PC-3 (cell line): Measurements from ENCODE around the gene IFNGR1. TPM values are rescaled to one million over a fixed set of nuclear protein-coding genes. Genes with fewer than 3 reads are reported as not detected.

ENCODE experiments used
- ATAC-seq: fragments of 200-7000 bp; cut with Tn5 transposase; 2 replicates; pipeline ENCODE4 v1.9.1; 2020; ENCODE audit warnings: mild to moderate bottlenecking, moderate library complexity
- BruUV-seq: library from RNA; stranded (reverse); fragments of 400-500 nt; replicated peaks from 2 replicates; lab custom pipeline; 2021; lab: Mats Ljungman, UMichigan
- CTCF ChIA-PET: fragments of 300-600 bp; sonication (Branson Sonifier 250); formaldehyde crosslinking; loops from one replicate; lab custom pipeline; 2022; ENCODE audit warnings: antibody characterized with exemption; lab: Charles Lee
- POLR2A ChIA-PET: fragments of 300-600 bp; sonication (Branson Sonifier 250); formaldehyde crosslinking; loops from one replicate; lab custom pipeline; 2022; ENCODE audit warnings: antibody characterized with exemption; ENCODE audit not compliant: unreplicated experiment; lab: Charles Lee
- DNase-seq: peaks from one replicate; pipeline ENCODE4 v3.0.0-alpha.2; 2015
- H2AFZ ChIP-seq: fragments of 300-600 bp; sonication (generic); 2 replicates; pipeline ENCODE4 v1.6.0; 2016; ENCODE audit warnings: antibody characterized with exemption, low read length
- H3F3A ChIP-seq: fragments of 300-600 bp; sonication (generic); one replicate; pipeline ENCODE4 v1.6.0; 2017; ENCODE audit warnings: antibody characterized with exemption, low read length, control low read depth, mild to moderate bottlenecking; ENCODE audit not compliant: unreplicated experiment
- H3K27ac ChIP-seq: fragments of 300-600 bp; sonication (generic); 2 replicates; pipeline ENCODE4 v1.5.1; 2016; ENCODE audit warnings: mild to moderate bottlenecking, low read length
- H3K27me3 ChIP-seq: fragments of 300-600 bp; sonication (generic); 2 replicates; pipeline ENCODE4 v1.6.1; 2016; ENCODE audit warnings: low read length, mixed read lengths
- H3K36me3 ChIP-seq: fragments of 300-600 bp; sonication (generic); 2 replicates; pipeline ENCODE4 v1.6.1; 2016; ENCODE audit warnings: low read depth, mixed run types, low read length, mixed read lengths
- H3K4me1 ChIP-seq: fragments of 300-600 bp; sonication (generic); 2 replicates; pipeline ENCODE4 v1.5.1; 2016; ENCODE audit warnings: low read length; ENCODE audit not compliant: insufficient read depth
- H3K4me2 ChIP-seq: fragments of 300-600 bp; sonication (generic); 2 replicates; pipeline ENCODE4 v1.6.0; 2016; ENCODE audit warnings: low read length
- H3K4me3 ChIP-seq: fragments of 300-600 bp; sonication (generic); 2 replicates; pipeline ENCODE4 v1.5.1; 2016; ENCODE audit warnings: mild to moderate bottlenecking, low read length, mixed read lengths
- H3K79me2 ChIP-seq: fragments of 300-600 bp; sonication (generic); 2 replicates; pipeline ENCODE4 v1.6.1; 2017; ENCODE audit warnings: low read length, mixed read lengths
- H3K9ac ChIP-seq: fragments of 300-600 bp; sonication (generic); 2 replicates; pipeline ENCODE4 v1.6.0; 2016; ENCODE audit warnings: mild to moderate bottlenecking, low read length
- H3K9me2 ChIP-seq: fragments of 300-600 bp; sonication (generic); replicated peaks from 2 replicates; pipeline ENCODE4 v1.6.1; 2016; ENCODE audit warnings: mixed run types, low read length, mixed read lengths
- H3K9me3 ChIP-seq: fragments of 300-600 bp; sonication (generic); 2 replicates; pipeline ENCODE4 v1.6.1; 2016; ENCODE audit warnings: low read length, mixed read lengths
- H4K20me1 ChIP-seq: fragments of 300-600 bp; sonication (generic); 2 replicates; pipeline ENCODE4 v1.6.1; 2016; ENCODE audit warnings: low read length, mixed read lengths
- CTCF ChIP-seq: fragments of 300-600 bp; sonication (generic); conservative IDR thresholded peaks from 2 replicates; pipeline ENCODE4 v1.5.1; 2017; ENCODE audit warnings: antibody characterized with exemption, low read depth, mild to moderate bottlenecking, low read length
- EZH2 ChIP-seq: fragments of 300-600 bp; sonication (generic); IDR thresholded peaks from one replicate; pipeline ENCODE4 v1.6.1; 2017; ENCODE audit warnings: antibody characterized with exemption, mild to moderate bottlenecking, low read length; ENCODE audit not compliant: unreplicated experiment
- EZH2phosphoT487 ChIP-seq: fragments of 300-600 bp; sonication (generic); IDR thresholded peaks from 2 replicates; pipeline ENCODE4 v1.6.1; 2018; ENCODE audit warnings: mild to moderate bottlenecking, antibody characterized with exemption, low read length, borderline replicate concordance
- intact Hi-C: fragments of 100-400 bp; cut with micrococcal nuclease; formaldehyde crosslinking; loops from 2 replicates; pipeline ENCODE4 v1.9.0; 2023
- total RNA-seq: library from RNA; depleted of rRNA; stranded (reverse); fragments of >200 nt; gene quantifications from 2 replicates; pipeline ENCODE4 v1.2.3, GENCODE V29; 2014

The IFNGR1 gene
- total RNA-seq, 1 experiment from 2014 or later: 24.6 TPM

DNA sequence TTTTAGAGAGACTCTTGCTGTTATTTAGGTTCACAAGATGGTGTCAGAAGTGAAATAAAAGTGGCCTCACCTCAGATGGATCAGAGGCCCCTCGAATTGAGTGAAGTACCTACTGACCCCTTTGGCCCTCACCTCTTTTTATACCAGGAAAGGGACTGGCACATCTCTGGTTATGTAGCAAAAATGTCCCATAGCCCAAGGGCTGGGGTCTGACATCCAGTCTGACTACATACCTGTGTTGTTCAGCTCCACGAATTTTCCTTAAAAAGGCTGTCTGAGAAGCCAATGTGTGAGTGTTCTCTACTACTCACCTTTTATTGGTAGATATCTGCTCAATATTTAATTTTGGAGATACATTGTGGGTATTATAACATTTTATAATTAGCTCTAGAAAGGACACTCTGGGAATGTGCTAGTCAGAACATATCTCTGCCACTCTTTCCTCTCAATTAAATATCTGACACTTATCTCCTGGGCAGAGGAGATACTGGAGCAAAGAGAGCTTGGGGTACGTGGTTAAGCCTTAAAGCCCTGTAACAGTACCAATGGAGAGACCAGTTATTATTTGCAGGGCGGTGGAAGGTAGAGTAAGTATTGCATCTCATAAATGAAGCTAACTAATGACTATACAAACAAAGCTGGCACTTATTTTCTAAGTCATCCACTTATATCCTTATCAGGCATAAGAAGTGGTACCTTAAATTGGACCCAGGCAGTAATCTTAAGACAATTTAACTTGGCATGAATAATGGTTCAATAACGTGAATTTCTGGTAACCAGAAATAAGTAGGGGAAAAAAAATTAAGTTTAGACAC is 25.7 kb downstream of the IFNGR1 start:
- no TSS peak for BruUV-seq

DNA sequence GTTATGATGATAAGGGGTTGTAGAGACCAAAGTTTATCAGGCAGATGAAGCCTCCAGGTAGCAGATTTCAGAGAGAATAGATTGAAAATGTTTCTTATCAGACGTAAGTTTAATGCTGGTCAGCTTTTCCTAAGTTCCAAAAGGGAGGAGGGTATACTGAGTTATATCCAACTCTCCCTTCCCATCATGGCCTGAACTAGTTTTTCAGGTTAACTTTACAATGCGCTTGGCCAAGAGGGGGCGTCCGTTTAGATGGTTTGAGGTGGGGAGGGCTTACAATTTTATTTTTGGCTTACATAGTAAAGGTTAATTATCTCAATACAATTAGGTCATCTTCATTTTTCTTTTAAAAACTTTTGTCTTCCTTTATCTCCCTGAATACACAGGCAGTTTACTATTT is 26.4 kb downstream of the IFNGR1 start:
- CTCF ChIA-PET: interaction anchor here (0.5 kb wide), 1 partner anchor 122 kb away, joined by 11 read pairs; no protein-coding TSS in a partner anchor
- H2AFZ ChIP-seq: no peak overlapping the region
- H3K9me3 ChIP-seq: 0 out of 2 replicates have a peak, but pooled peaks cover 13% of the 10 kb centered on the region
- BruUV-seq: no TSS peak
- H3K4me1 ChIP-seq: no peaks in the 10 kb centered on the region
- no peak overlapping the region for H3K9ac ChIP-seq
- intact Hi-C loops: no loop called here
- H3K4me3 ChIP-seq: no peak overlapping the region
- H3F3A ChIP-seq: no peaks in the 10 kb centered on the region
- H3K79me2 ChIP-seq: no peaks in the 10 kb centered on the region
- TF ChIP-seq EZH2 (no peak), CTCF (no peak)
- no peaks in the 10 kb centered on the region for H3K27me3 ChIP-seq
- DNase-seq (no peak), ATAC-seq (no peak)
- no peaks in the 10 kb centered on the region for H3K9me2 ChIP-seq
- H3K4me2 ChIP-seq: no peak overlapping the region
- H3K36me3 ChIP-seq: peaks cover 3% of the 10 kb centered on the region; the same call in 1 of the 2 replicates
- H4K20me1 ChIP-seq: no peaks in the 10 kb centered on the region
- H3K27ac ChIP-seq: no peak overlapping the region
- POLR2A ChIA-PET: no interaction called here

More for the DNA sequence above, 25.7 kb downstream of the IFNGR1 start:
- Histone ChIP-seq H3K27me3 (no peaks in the 10 kb centered on the region), H3K27ac (no peak overlapping the region), H3K36me3 (peaks cover 10% of the 10 kb centered on the region), H3K9me2 (no peaks in the 10 kb centered on the region), H4K20me1 (no peaks in the 10 kb centered on the region), H3K4me1 (no peaks in the 10 kb centered on the region), H3K4me3 (no peak overlapping the region), H3K9me3 (0 out of 2 replicates have a peak, but pooled peaks cover 10% of the 10 kb centered on the region), H2AFZ (no peak overlapping the region), H3K79me2 (no peaks in the 10 kb centered on the region), H3F3A (no peaks in the 10 kb centered on the region), H3K4me2 (no peak overlapping the region), H3K9ac (no peak overlapping the region)
- no peak for ATAC-seq
- no peak for DNase-seq
- ChIA-PET POLR2A (no interaction called here), CTCF (no interaction called here)
- TF ChIP-seq EZH2 (no peak), CTCF (no peak), EZH2phosphoT487 (no peak)
- intact Hi-C loops: no loop called here

DNA sequence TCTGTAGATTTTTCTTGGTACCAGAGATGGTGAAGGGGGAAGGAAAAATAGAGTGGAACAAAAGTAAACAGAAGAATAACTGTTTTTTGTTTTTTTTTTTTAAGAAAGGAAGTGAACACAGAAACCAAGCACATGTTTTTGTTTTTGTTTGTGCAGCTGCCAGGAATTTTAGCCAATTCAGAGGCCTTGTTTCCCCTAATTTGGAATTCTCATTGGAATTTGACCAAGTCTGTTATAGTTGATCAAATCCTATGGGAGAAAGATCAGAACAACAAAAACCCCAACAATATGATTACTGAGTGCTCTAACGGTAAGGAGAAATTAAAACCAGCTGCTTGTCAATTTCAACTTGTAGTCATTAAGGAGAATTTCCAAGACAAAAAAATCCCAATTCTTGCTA is 27.5 kb downstream of the IFNGR1 start:
- DNase-seq (no peak), ATAC-seq (no peak)
- H2AFZ ChIP-seq: no peak overlapping the region
- no peaks in the 10 kb centered on the region for H3K27me3 ChIP-seq
- H3F3A ChIP-seq: no peaks in the 10 kb centered on the region
- no peak overlapping the region for H3K27ac ChIP-seq
- CTCF ChIA-PET: no interaction called here
- H4K20me1 ChIP-seq: no peaks in the 10 kb centered on the region
- no peak for TF ChIP-seq CTCF
- TF ChIP-seq EZH2: no peak
- no peak for TF ChIP-seq EZH2phosphoT487
- no peaks in the 10 kb centered on the region for H3K4me1 ChIP-seq
- H3K4me2 ChIP-seq: no peak overlapping the region
- no peaks in the 10 kb centered on the region for H3K36me3 ChIP-seq
- POLR2A ChIA-PET: no interaction called here
- intact Hi-C loops: no loop called here
- H3K9me3 ChIP-seq: 0 out of 2 replicates have a peak, but pooled peaks cover 13% of the 10 kb centered on the region
- H3K9me2 ChIP-seq: no peaks in the 10 kb centered on the region
- no peak overlapping the region for H3K9ac ChIP-seq
- H3K4me3 ChIP-seq: no peak overlapping the region
- BruUV-seq: no TSS peak
- no peaks in the 10 kb centered on the region for H3K79me2 ChIP-seq
